ENCODE measurements around the gene TMEM72. TPM values are rescaled to one million over a fixed set of nuclear protein-coding genes. Genes with fewer than 3 reads are reported as not detected.

TMEM72 gene
- total RNA-seq, 2 donors from 2014 or later, result 1.6 TPM; not detected in 1

DNA sequence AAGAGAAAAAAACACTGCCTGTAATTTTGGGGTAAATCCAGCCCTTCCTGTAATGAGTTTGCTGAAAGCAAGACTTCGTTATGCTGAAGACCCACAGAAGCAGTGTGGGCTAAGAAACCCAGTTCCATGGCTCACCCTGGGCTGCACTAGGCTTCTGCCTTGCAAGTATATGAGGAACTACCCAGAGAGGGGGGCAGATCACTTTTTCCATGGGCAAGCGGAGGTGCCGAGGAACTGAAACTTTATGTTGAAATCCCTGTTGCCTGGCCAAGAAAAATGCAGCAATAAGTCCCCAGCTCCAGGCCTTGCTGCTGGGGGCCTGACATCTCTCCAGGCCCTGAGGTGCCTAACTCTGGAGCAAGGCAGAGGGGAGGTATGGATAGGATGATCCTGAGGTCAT lies 57.0 kb downstream of the TMEM72 start:
- Histone ChIP-seq H3K4me1 (replicated peaks) (peaks cover 11% of the 10 kb centered on the region), H3K27me3 (replicated peaks; ENCODE audit: insufficient read depth) (no peaks in the 10 kb centered on the region), H3K9me3 (no peaks in the 10 kb centered on the region), H3K27ac (no peak overlapping the region), H3K4me3 (no peak overlapping the region), H3K36me3 (no peaks in the 10 kb centered on the region)
- TF ChIP-seq POLR2AphosphoS5 (IDR thresholded peaks at IDR 0.05), result no peak
- no peak for TF ChIP-seq POLR2A (IDR thresholded peaks at IDR 0.05)
- no peak for TF ChIP-seq CTCF (IDR thresholded peaks at IDR 0.05)
- no peak for DNase-seq (ENCODE audit: low spot score)
- 58% methylated on average over 3 of the region's 3 CpGs for WGBS
- intact Hi-C loops (cut with DNase I), result no loop called here

DNA sequence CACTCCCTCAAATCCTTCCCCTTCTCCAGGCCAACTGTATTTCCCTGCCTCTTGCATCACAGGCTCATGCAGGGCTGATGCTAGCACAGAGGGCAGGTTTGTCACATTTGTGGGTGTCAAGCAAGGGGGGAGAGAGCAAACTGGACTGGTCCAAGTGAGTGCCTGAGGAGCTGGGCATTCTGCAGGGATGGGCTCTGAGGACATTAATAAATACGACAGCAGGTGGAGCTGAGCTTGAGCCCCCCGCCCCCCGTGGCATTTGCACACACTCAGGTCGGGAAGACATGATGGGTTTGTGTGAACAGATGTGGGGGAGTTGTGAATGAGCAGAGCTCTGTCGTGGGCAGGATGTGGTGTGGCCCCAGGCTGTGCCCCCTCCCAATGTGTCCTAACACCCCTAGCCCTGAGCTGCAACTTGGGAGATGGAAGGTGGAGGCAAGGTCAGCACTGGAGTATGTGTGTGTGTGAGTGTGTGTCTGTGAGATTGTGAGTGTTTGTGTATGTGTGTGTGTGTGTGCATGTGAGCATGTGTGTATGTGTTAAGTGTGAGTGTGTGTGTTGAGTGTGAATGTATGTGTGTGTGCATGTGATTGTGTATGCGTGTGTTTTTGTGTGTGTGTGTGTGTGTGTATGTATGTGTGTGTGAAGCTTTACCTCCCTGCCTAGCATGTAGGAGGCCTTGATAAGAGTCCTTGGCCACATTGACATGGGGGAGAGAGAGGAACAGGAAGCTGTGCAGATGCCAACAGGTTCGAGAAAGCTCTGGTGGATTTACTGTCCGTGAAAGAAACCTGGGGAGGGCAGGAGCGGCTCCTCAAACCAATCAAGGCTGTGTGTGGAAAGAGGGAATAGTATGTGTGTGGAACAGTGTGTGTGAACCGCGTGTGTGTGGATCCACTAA lies 57.6 kb downstream of the TMEM72 start:
- H3K27ac ChIP-seq, result no peak overlapping the region
- H3K9me3 ChIP-seq, result no peaks in the 10 kb centered on the region
- WGBS, result 80% methylated on average over 11 of the region's 11 CpGs
- intact Hi-C loops (cut with DNase I), result no loop called here
- DNase-seq (ENCODE audit: low spot score), result no peak
- H3K36me3 ChIP-seq, result no peaks in the 10 kb centered on the region
- H3K4me3 ChIP-seq, result no peak overlapping the region
- TF ChIP-seq CTCF (IDR thresholded peaks at IDR 0.05) (no peak), POLR2A (IDR thresholded peaks at IDR 0.05) (no peak), POLR2AphosphoS5 (IDR thresholded peaks at IDR 0.05) (no peak)
- no peaks in the 10 kb centered on the region for H3K27me3 ChIP-seq (replicated peaks; ENCODE audit: insufficient read depth)
- peaks cover 9% of the 10 kb centered on the region for H3K4me1 ChIP-seq (replicated peaks)

DNA sequence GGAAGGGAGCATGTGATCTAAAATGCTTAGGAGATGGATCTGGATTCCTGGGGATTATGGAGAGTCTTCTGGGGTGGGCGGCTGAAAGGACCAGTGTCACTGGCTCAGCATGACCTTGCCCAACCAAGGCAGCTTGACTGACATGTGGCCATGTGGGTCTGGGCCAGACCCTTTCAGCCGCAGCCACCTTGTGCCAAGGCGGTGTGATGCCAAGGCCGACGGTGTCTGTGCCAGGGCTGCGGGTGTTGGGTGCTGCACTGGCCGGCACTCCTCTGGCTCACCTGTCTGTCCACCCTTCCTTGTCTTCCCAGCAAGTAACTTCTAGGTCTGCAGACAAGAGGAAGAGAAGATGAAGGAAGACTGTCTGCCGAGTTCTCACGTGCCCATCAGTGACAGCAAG lies 58.7 kb downstream of the TMEM72 start:
- no peak for DNase-seq (ENCODE audit: low spot score)
- Histone ChIP-seq H3K4me1 (replicated peaks) (no peaks in the 10 kb centered on the region), H3K4me3 (no peak overlapping the region), H3K36me3 (no peaks in the 10 kb centered on the region), H3K27ac (no peak overlapping the region), H3K27me3 (replicated peaks; ENCODE audit: insufficient read depth) (no peaks in the 10 kb centered on the region), H3K9me3 (no peaks in the 10 kb centered on the region)
- TF ChIP-seq POLR2A (IDR thresholded peaks at IDR 0.05), result no peak
- TF ChIP-seq POLR2AphosphoS5 (IDR thresholded peaks at IDR 0.05), result no peak
- no peak for TF ChIP-seq CTCF (IDR thresholded peaks at IDR 0.05)
- WGBS, result over 99% methylated on average over 9 of the region's 9 CpGs
- intact Hi-C loops (cut with DNase I), result loop anchor here (10.0 kb wide), 1 partner anchor 1295 kb away; no protein-coding TSS in a partner anchor

DNA sequence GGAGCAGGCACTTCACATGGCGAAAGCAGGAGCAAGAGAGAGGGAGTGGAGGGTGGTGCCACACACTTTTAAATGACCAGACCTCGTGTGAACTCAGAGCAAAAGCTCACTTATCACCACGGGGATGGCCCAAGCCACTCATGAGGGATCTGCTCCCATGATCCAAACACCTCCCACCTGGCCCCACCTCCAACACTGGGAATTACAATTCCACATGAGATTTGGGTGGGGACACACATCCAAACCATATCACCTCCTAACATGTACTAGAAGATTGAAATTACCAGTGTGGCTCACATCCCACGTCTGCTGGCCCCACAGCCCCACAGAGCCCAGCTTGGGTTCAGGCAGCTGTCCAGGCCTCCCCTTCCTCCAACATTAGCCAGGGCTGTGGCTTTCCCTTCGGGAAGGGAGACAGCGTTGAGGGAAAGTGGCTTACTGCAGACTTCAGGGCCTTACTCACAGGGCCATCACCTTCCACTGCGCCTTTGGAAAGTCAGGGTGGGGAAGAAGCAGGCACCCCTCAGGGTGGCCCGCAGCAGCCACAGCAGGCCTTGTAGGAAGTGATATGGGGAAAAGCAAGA lies 59.8 kb downstream of the TMEM72 start:
- intact Hi-C loops (cut with DNase I), result loop anchor here (10.0 kb wide), 1 partner anchor 1296 kb away; no protein-coding TSS in a partner anchor
- 91% methylated on average over 8 of the region's 8 CpGs for WGBS
- no peak for TF ChIP-seq POLR2AphosphoS5 (IDR thresholded peaks at IDR 0.05)
- no peak for TF ChIP-seq POLR2A (IDR thresholded peaks at IDR 0.05)
- TF ChIP-seq CTCF (IDR thresholded peaks at IDR 0.05), result no peak
- H3K4me3 ChIP-seq, result no peak overlapping the region
- H3K9me3 ChIP-seq, result no peaks in the 10 kb centered on the region
- H3K27ac ChIP-seq, result no peak overlapping the region
- no peaks in the 10 kb centered on the region for H3K36me3 ChIP-seq
- no peak for DNase-seq (ENCODE audit: low spot score)
- H3K27me3 ChIP-seq (replicated peaks; ENCODE audit: insufficient read depth), result no peaks in the 10 kb centered on the region
- H3K4me1 ChIP-seq (replicated peaks), result no peaks in the 10 kb centered on the region
